ENCODE data around the gene GSX2.

GRCh38 chr4:54061873-54062272 lies 38.1 kb upstream of the GSX2 start:
- TF ChIP-seq POLR2A (IDR thresholded peaks at IDR 0.05; ENCODE audit: low read length) (no peak), GATA1 (IDR thresholded peaks at IDR 0.05; ENCODE audit: low read depth, low read length) (no peak)

Data from erythroblast (primary cell).